ENCODE results near the gene HDHD3.

DNA sequence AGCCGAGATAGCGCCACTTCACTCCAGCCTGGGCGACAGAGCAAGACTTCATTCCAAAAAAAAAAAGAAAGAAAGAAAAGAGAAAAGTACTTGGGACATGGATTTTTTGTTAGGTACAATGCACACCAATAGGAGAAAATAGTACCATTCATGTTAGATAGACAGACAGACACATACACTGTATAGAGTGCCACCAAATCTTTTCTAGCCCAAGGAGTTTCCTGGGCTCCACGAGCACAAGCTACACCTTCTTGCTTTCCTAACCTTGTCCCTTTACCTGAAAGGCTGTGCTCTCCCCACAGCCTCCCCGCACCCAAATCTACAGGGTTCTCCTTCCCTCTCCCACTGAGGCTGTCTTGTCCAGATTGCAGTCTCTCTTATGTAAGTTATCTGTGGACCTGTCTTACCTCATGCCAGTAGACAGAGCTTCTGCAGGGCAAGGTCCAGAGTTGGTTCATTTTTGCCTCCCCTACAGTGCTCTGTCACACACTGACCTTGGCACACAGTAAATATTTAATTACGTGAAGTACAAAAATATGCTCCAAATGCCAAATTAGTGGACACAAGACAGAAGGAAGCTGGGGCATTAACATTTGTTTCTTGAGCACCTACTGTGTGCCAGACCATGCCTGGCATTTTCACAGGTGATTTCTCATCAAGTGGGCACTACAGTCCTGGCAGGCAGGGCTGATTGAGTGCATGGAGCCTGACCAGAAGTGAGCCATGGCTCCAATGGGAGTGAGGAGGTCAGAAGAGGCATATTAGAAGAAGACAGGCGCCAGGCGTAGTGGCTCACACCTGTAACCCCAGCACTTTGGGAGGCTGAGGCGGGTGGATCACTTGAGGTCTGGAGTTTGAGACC lies 18.4 kb upstream of the HDHD3 start:
- TF ChIP-seq POLR2AphosphoS5 (IDR thresholded peaks at IDR 0.05), result no peak
- TF ChIP-seq CTCF (IDR thresholded peaks at IDR 0.05), result no peak
- TF ChIP-seq POLR2A (IDR thresholded peaks at IDR 0.05; ENCODE audit: low read depth), result no peak
- no peak for TF ChIP-seq EP300 (IDR thresholded peaks at IDR 0.05)
